Anterior cingulate cortex (tissue), 58 donors: ENCODE results near the gene MMP11.
A peak's percentile ranks its signal among the peaks of the same experiment; 100 is the strongest.

Experiments used
- DNase-seq, 58 donors: peaks; one replicate each; lab custom pipeline; 2025; lab: John Stamatoyannopoulos, UW

The MMP11 gene

GRCh38 chr22:23826510-23827350 lies 54.1 kb downstream of the MMP11 start:
- no peak for DNase-seq

- no peak for DNase-seq
These were observed 54.8 kb downstream of the MMP11 start for GRCh38 chr22:23827351-23827995.

GRCh38 chr22:23828800-23829680 lies 56.4 kb downstream of the MMP11 start:
- peak in 6 of 58 donors; percentile 14 to 40 (median 30) for DNase-seq

GRCh38 chr22:23829845-23830372 lies 57.3 kb downstream of the MMP11 start:
- peak in 2 of 58 donors; percentile 16 to 21 for DNase-seq

- no peak for DNase-seq
These were observed 58.6 kb downstream of the MMP11 start for GRCh38 chr22:23831261-23831660.

- DNase-seq, result no peak
These were observed 59.1 kb downstream of the MMP11 start for GRCh38 chr22:23831781-23832180.

GRCh38 chr22:23832226-23833016 lies 59.8 kb downstream of the MMP11 start:
- DNase-seq, result no peak

GRCh38 chr22:23833017-23833751 lies 60.5 kb downstream of the MMP11 start:
- DNase-seq, result no peak
